Measurements from ENCODE around the gene SLC1A7. TPM values are rescaled to one million over a fixed set of nuclear protein-coding genes. Genes with fewer than 3 reads are reported as not detected.

The SLC1A7 gene
- total RNA-seq, 2 experiments from 2014 or later = not detected

DNA sequence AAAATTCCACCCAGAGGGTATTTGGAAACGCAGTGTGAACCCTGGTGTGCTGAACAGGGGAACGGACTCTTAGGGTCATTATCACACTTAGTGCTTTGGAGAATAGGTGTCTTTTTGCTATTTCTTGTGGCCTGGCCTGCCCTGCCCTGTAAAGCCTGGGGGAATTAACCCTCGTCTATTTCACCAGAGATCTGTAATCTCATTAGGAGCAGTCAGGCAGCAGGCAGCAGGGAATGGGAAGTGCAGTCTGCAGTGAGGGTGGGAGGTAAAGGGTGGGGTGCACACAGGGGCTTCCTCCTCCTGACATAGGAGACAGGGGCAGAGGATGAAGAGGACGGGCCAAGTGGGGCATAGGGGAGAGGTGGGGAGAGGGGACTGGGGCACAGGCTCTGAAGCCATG lies 1.1 kb upstream of the SLC1A7 start:
- intact Hi-C loops (cut with DNase I, micrococcal nuclease) = no loop called here
- no peak for DNase-seq
- Mint-ChIP-seq H3K9me3 (ENCODE audit: low read depth) (no peaks in the 10 kb centered on the region), H3K27me3 (no peaks in the 10 kb centered on the region), H3K4me1 (no peaks in the 10 kb centered on the region), H3K27ac (no peak overlapping the region), H3K36me3 (ENCODE audit: low read depth) (no peaks in the 10 kb centered on the region), H3K4me3 (no peak overlapping the region)
- CTCF ChIA-PET = interaction anchor here (2.5 kb wide), 1 partner anchor 38 kb away, joined by 8 read pairs; no protein-coding TSS in a partner anchor
- no peak for ATAC-seq
- POLR2A ChIA-PET = no interaction called here

GRCh38 chr1:53141487-53142055 lies 867 bp downstream of the SLC1A7 start:
- Mint-ChIP-seq H3K9me3 (ENCODE audit: low read depth) (peaks cover 9% of the 10 kb centered on the region), H3K4me3 (no peak overlapping the region), H3K27ac (no peak overlapping the region), H3K4me1 (no peaks in the 10 kb centered on the region), H3K27me3 (no peaks in the 10 kb centered on the region), H3K36me3 (ENCODE audit: low read depth) (peaks cover 3% of the 10 kb centered on the region)
- DNase-seq = no peak
- intact Hi-C loops (cut with DNase I, micrococcal nuclease) = no loop called here
- ATAC-seq = no peak
- ChIA-PET POLR2A (no interaction called here), CTCF (interaction anchor here (0.5 to 0.7 kb wide), 2 partner anchors 19 to 71 kb away, joined by 3 read pairs; no protein-coding TSS in a partner anchor)

GRCh38 chr1:53140451-53140850 lies 2.0 kb downstream of the SLC1A7 start:
- CTCF ChIA-PET = no interaction called here
- intact Hi-C loops (cut with DNase I, micrococcal nuclease) = no loop called here

DNA sequence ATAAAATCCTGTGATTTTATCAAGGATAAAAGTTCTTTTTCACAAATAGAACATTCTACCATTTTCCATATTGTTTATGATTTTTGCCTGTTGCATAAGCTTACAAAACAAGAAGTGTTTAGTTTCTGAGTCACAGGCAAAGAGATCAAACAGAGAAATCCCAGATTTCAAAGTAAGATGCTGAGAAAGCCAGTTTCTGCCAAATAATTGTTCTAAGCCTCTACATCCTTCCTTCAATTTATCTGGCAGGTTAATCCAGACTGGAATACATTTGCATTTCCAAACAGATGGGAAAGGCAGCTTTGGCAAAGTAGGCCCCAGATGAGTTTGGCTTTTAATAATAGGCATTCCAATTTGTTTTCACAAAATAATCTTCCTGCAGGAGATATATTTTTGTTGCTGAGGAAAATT lies 2.5 kb downstream of the SLC1A7 start:
- CTCF ChIA-PET = interaction anchor here (1.0 kb wide), 1 partner anchor 49 kb away, joined by 3 read pairs; no protein-coding TSS in a partner anchor
- intact Hi-C loops (cut with DNase I, micrococcal nuclease) = no loop called here
- DNase-seq (no peak), ATAC-seq (no peak)
- Mint-ChIP-seq H3K9me3 (ENCODE audit: low read depth) (peaks cover 9% of the 10 kb centered on the region), H3K27me3 (no peaks in the 10 kb centered on the region), H3K4me3 (no peak overlapping the region), H3K27ac (no peak overlapping the region), H3K4me1 (no peaks in the 10 kb centered on the region), H3K36me3 (ENCODE audit: low read depth) (peaks cover 3% of the 10 kb centered on the region)
- POLR2A ChIA-PET = no interaction called here

More at GRCh38 chr1:53140451-53140850, 2.0 kb downstream of the SLC1A7 start:
- Mint-ChIP-seq H3K36me3 (ENCODE audit: low read depth) (peaks cover 3% of the 10 kb centered on the region), H3K4me3 (no peak overlapping the region), H3K27me3 (no peaks in the 10 kb centered on the region), H3K4me1 (no peaks in the 10 kb centered on the region), H3K27ac (no peak overlapping the region), H3K9me3 (ENCODE audit: low read depth) (peaks cover 9% of the 10 kb centered on the region)
- POLR2A ChIA-PET = no interaction called here
- DNase-seq (no peak), ATAC-seq (no peak)

DNA sequence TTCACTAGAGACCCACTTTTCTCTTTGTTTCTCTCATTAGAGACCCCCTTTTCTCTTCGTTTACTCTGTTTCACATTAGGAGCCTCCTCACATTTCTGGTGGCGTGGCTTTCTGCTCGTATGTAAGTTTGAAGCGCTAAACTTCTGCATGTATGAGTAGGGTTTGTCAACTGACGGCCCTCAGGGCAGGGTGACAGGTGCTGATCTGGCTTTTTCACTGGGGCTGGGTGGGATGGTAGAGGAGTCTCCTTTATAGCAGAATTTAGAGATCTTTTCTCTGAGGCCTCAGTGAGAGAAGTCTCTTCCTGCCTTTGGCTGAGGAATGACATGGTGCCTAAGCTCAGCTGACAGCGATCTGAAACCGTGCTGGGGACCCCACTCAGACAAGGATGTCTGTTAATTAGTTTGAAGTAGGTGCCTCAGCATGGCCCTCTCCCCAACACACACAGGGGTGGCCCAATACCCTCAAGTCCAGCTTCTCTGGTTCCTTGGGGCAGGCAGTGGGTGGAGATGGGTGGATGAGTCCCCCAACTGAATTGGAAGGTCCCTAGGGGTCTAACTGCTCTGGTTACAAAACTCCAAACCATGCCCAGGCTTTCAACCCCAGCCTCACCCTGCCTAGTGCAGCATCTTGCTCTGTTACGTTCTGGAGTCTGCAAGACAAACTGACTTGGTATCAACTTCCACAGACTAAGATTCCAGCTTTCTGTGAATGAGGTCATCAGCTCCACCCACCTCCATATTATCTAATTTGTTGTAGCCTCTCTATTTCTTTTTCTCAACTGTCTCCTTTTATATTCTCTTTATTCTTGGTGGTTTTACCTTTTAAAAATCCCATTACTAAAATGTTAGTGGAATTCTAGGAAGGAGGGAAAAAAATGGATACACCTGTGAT lies 3.2 kb downstream of the SLC1A7 start:
- intact Hi-C loops (cut with DNase I, micrococcal nuclease) = no loop called here
- CTCF ChIA-PET = interaction anchor here (1.0 kb wide), 1 partner anchor 49 kb away, joined by 3 read pairs; no protein-coding TSS in a partner anchor
- Mint-ChIP-seq H3K27me3 (no peaks in the 10 kb centered on the region), H3K4me1 (no peaks in the 10 kb centered on the region), H3K36me3 (ENCODE audit: low read depth) (peaks cover 3% of the 10 kb centered on the region), H3K9me3 (ENCODE audit: low read depth) (peaks cover 9% of the 10 kb centered on the region), H3K4me3 (no peak overlapping the region), H3K27ac (no peak overlapping the region)
- no peak for ATAC-seq
- POLR2A ChIA-PET = no interaction called here
- DNase-seq = no peak

DNA sequence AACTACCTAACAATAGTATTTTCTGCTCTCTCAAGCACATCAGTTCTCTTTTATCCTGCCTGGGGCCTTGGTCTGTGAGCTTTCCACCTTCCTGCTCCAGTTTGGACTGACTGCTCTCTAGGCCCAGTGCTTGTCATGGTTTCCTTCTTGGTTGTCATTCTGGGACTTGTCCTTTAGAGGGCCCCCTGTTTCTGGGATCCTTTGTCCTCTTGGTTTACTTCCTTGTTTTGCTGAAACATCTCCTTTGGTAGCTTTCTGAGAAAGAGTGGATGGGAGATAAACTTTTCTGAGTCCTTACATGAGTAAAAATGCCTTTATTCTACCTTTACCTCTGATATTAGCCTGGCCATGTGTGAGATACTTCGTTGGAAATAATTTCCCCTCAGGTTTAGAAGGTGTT lies 4.7 kb downstream of the SLC1A7 start:
- no peak overlapping the region for H3K27ac Mint-ChIP-seq
- H3K27me3 Mint-ChIP-seq = no peaks in the 10 kb centered on the region
- intact Hi-C loops (cut with DNase I, micrococcal nuclease) = no loop called here
- H3K4me1 Mint-ChIP-seq = no peaks in the 10 kb centered on the region
- H3K36me3 Mint-ChIP-seq (ENCODE audit: low read depth) = peaks cover 3% of the 10 kb centered on the region
- no peak for DNase-seq
- no peak for ATAC-seq
- POLR2A ChIA-PET = interaction anchor here (0.6 kb wide), 1 partner anchor 190 kb away, joined by 3 read pairs; no protein-coding TSS in a partner anchor
- CTCF ChIA-PET = interaction anchor here (0.8 to 1.2 kb wide), 4 partner anchors 10 to 43 kb away, joined by 3 read pairs; no protein-coding TSS in a partner anchor
- peaks cover 9% of the 10 kb centered on the region for H3K9me3 Mint-ChIP-seq (ENCODE audit: low read depth)
- no peak overlapping the region for H3K4me3 Mint-ChIP-seq

GRCh38 chr1:53135735-53136114 lies 6.7 kb downstream of the SLC1A7 start:
- H3K36me3 Mint-ChIP-seq (ENCODE audit: low read depth) = peaks cover 3% of the 10 kb centered on the region
- no peak overlapping the region for H3K4me3 Mint-ChIP-seq
- POLR2A ChIA-PET = no interaction called here
- CTCF ChIA-PET = no interaction called here
- peaks cover 9% of the 10 kb centered on the region for H3K9me3 Mint-ChIP-seq (ENCODE audit: low read depth)
- H3K4me1 Mint-ChIP-seq = no peaks in the 10 kb centered on the region
- H3K27ac Mint-ChIP-seq = no peak overlapping the region
- ATAC-seq (no peak), DNase-seq (no peak)
- intact Hi-C loops (cut with DNase I, micrococcal nuclease) = no loop called here
- H3K27me3 Mint-ChIP-seq = no peaks in the 10 kb centered on the region

- H3K36me3 Mint-ChIP-seq (ENCODE audit: low read depth) = peaks cover 3% of the 10 kb centered on the region
- CTCF ChIA-PET = no interaction called here
- no peaks in the 10 kb centered on the region for H3K27me3 Mint-ChIP-seq
- POLR2A ChIA-PET = no interaction called here
- no peak for DNase-seq
- intact Hi-C loops (cut with DNase I, micrococcal nuclease) = no loop called here
- H3K4me3 Mint-ChIP-seq = no peak overlapping the region
- H3K27ac Mint-ChIP-seq = no peak overlapping the region
- no peaks in the 10 kb centered on the region for H3K4me1 Mint-ChIP-seq
- ATAC-seq = no peak
- H3K9me3 Mint-ChIP-seq (ENCODE audit: low read depth) = peaks cover 9% of the 10 kb centered on the region
Measured at GRCh38 chr1:53134961-53135734, 7.3 kb downstream of the SLC1A7 start.

GRCh38 chr1:53134042-53134485 lies 8.4 kb downstream of the SLC1A7 start:
- Mint-ChIP-seq H3K4me1 (no peaks in the 10 kb centered on the region), H3K27me3 (no peaks in the 10 kb centered on the region), H3K27ac (no peak overlapping the region), H3K4me3 (no peak overlapping the region), H3K36me3 (ENCODE audit: low read depth) (peaks cover 3% of the 10 kb centered on the region), H3K9me3 (ENCODE audit: low read depth) (peaks cover 9% of the 10 kb centered on the region)
- ATAC-seq = no peak
- intact Hi-C loops (cut with DNase I, micrococcal nuclease) = no loop called here
- CTCF ChIA-PET = no interaction called here
- POLR2A ChIA-PET = no interaction called here
- DNase-seq = no peak

DNA sequence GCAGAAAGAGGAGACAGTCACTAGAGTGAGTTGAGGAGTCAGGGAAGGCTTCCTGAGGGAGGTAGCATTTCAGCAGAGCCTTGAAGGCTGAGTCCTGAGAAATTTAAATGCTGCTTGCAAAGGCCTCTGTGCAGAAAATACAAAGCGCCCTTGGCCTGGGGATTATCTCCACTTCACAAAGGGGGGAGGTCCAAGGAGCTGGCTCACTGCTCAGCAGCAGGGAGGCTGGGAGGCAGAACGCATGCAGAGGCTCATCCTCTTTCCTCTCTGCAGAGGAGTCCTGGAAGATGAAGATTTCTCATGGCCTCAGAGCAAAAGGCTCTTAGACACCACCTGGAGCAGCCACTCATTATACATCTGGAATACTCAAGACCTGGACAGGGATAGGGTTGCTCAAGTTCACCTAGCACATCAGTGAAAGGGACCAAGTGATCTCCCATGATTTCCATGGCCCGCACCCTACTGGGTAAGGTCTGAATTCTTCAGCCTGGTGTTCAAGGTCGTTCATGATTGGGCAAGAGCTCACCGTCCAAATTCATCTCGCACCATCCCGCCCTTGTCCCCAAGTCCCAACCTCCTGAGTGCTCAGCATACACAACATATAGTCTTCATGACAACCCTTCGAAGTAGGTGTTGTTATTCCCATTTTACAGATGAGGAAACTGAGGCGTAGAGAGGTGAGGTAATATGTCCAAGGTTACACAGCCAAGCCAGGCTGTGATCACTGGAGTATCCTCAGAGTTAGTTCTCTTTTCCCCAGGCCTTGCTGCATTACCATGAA lies 9.0 kb downstream of the SLC1A7 start:
- no peaks in the 10 kb centered on the region for H3K4me1 Mint-ChIP-seq
- intact Hi-C loops (cut with DNase I, micrococcal nuclease) = no loop called here
- ChIA-PET CTCF (no interaction called here), POLR2A (no interaction called here)
- H3K27ac Mint-ChIP-seq = no peak overlapping the region
- DNase-seq (no peak), ATAC-seq (no peak)
- H3K4me3 Mint-ChIP-seq = no peak overlapping the region
- H3K36me3 Mint-ChIP-seq (ENCODE audit: low read depth) = peaks cover 3% of the 10 kb centered on the region
- peaks cover 9% of the 10 kb centered on the region for H3K9me3 Mint-ChIP-seq (ENCODE audit: low read depth)
- no peaks in the 10 kb centered on the region for H3K27me3 Mint-ChIP-seq

- Mint-ChIP-seq H3K4me1 (no peaks in the 10 kb centered on the region), H3K27ac (no peak overlapping the region), H3K4me3 (no peak overlapping the region), H3K27me3 (no peaks in the 10 kb centered on the region), H3K9me3 (ENCODE audit: low read depth) (peaks cover under 1% of the 10 kb centered on the region), H3K36me3 (ENCODE audit: low read depth) (no peaks in the 10 kb centered on the region)
- ChIA-PET POLR2A (no interaction called here), CTCF (no interaction called here)
- DNase-seq (no peak), ATAC-seq (no peak)
- intact Hi-C loops (cut with DNase I, micrococcal nuclease) = no loop called here
Measured at GRCh38 chr1:53132176-53132575, 10.3 kb downstream of the SLC1A7 start.
